Measurements from ENCODE around the gene FANCB. TPM values are rescaled to one million over a fixed set of nuclear protein-coding genes. Genes with fewer than 3 reads are reported as not detected.

The FANCB gene
- polyA plus RNA-seq, 1 experiment: 2.7 TPM

GRCh38 chrX:14819769-14820168 is 53.1 kb downstream of the FANCB start:
- POLR2A ChIA-PET: no interaction called here

DNA sequence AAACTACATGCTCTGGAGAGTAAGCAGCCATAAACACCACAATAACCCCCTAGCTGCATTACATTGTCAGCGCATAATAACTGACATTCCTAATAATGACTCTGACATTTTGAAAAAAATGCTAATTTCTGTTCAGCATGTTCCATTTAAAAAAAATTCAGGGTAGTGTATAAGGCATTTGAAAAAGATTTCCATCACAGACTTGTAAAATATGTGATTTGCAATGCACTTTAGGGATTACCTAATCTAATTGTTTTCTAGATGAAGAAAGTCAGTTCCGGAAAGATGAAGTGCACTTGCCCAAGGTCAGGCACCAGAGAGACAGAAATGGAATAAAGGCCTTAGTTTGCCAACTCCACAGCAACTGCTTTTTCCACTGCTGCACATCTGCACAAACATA is 55.3 kb downstream of the FANCB start:
- POLR2A ChIA-PET: no interaction called here
- no peak overlapping the region for H3K27ac ChIP-seq (ENCODE audit: low read depth, low read length)
- TF ChIP-seq, protein P1, sequence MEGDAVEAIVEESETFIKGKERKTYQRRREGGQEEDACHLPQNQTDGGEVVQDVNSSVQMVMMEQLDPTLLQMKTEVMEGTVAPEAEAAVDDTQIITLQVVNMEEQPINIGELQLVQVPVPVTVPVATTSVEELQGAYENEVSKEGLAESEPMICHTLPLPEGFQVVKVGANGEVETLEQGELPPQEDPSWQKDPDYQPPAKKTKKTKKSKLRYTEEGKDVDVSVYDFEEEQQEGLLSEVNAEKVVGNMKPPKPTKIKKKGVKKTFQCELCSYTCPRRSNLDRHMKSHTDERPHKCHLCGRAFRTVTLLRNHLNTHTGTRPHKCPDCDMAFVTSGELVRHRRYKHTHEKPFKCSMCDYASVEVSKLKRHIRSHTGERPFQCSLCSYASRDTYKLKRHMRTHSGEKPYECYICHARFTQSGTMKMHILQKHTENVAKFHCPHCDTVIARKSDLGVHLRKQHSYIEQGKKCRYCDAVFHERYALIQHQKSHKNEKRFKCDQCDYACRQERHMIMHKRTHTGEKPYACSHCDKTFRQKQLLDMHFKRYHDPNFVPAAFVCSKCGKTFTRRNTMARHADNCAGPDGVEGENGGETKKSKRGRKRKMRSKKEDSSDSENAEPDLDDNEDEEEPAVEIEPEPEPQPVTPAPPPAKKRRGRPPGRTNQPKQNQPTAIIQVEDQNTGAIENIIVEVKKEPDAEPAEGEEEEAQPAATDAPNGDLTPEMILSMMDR (IDR thresholded peaks at IDR 0.05; ENCODE audit: low read depth, low read length): no peak
- CTCF ChIA-PET: no interaction called here
- no peak overlapping the region for H3K4me3 ChIP-seq (ENCODE audit: low read depth, low read length)
- H3K9me3 ChIP-seq (ENCODE audit: control insufficient read depth, insufficient read depth, low read length): no peaks in the 10 kb centered on the region
- H3K27me3 ChIP-seq (ENCODE audit: control insufficient read depth, insufficient read depth, low read length): no peaks in the 10 kb centered on the region
- no peak for DNase-seq (ENCODE audit: low read depth, low spot score)

More at GRCh38 chrX:14819769-14820168, 53.1 kb downstream of the FANCB start:
- Histone ChIP-seq H3K27me3 (ENCODE audit: control insufficient read depth, insufficient read depth, low read length) (no peaks in the 10 kb centered on the region), H3K9me3 (ENCODE audit: control insufficient read depth, insufficient read depth, low read length) (no peaks in the 10 kb centered on the region), H3K4me3 (ENCODE audit: low read depth, low read length) (no peak overlapping the region), H3K27ac (ENCODE audit: low read depth, low read length) (no peak overlapping the region)
- no peak for DNase-seq (ENCODE audit: low read depth, low spot score)
- CTCF ChIA-PET: no interaction called here
- TF ChIP-seq, protein P1 (IDR thresholded peaks at IDR 0.05; ENCODE audit: low read depth, low read length): no peak

- no peak for DNase-seq (ENCODE audit: low read depth, low spot score)
- Histone ChIP-seq H3K27ac (ENCODE audit: low read depth, low read length) (no peak overlapping the region), H3K27me3 (ENCODE audit: control insufficient read depth, insufficient read depth, low read length) (no peaks in the 10 kb centered on the region), H3K9me3 (ENCODE audit: control insufficient read depth, insufficient read depth, low read length) (no peaks in the 10 kb centered on the region), H3K4me3 (ENCODE audit: low read depth, low read length) (no peak overlapping the region)
- ChIA-PET POLR2A (no interaction called here), CTCF (no interaction called here)
- TF ChIP-seq, protein P1 (IDR thresholded peaks at IDR 0.05; ENCODE audit: low read depth, low read length): no peak
Measured at GRCh38 chrX:14802943-14803710, 69.7 kb downstream of the FANCB start.

- no peaks in the 10 kb centered on the region for H3K9me3 ChIP-seq (ENCODE audit: control insufficient read depth, insufficient read depth, low read length)
- TF ChIP-seq, protein P1 (IDR thresholded peaks at IDR 0.05; ENCODE audit: low read depth, low read length): no peak
- DNase-seq (ENCODE audit: low read depth, low spot score): no peak
- ChIA-PET CTCF (no interaction called here), POLR2A (no interaction called here)
- no peak overlapping the region for H3K27ac ChIP-seq (ENCODE audit: low read depth, low read length)
- H3K4me3 ChIP-seq (ENCODE audit: low read depth, low read length): no peak overlapping the region
- H3K27me3 ChIP-seq (ENCODE audit: control insufficient read depth, insufficient read depth, low read length): no peaks in the 10 kb centered on the region
Measured at GRCh38 chrX:14801136-14801535, 71.7 kb downstream of the FANCB start.

DNA sequence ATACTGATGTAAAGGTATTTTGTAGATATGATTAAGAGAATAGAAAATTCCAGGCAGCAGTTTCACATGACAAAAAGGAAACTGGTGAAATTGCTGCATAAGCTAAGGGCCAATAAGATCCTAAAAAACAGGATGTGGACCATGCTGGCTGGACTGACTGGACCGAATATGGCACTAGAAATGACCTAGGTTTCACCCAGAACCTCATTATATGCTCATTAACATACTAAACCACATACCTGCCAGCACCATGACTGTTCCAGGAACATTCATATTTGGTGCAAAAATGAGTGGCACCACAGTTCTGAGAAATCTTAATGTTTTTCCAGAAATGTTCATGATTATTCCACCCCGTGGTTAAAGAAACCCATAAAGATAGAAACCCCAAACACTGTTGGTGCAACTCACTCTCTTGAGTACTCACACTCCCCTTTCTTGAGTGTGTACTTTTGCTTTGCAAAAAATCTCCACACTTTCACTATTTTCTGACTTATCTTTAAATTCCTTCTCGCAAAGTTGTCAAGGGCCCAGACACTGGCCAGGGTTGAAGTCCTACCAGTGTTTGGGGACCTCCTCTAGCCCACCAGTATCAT is 74.0 kb downstream of the FANCB start:
- TF ChIP-seq, protein P1 (IDR thresholded peaks at IDR 0.05; ENCODE audit: low read depth, low read length): no peak
- no peak for DNase-seq (ENCODE audit: low read depth, low spot score)
- H3K9me3 ChIP-seq (ENCODE audit: control insufficient read depth, insufficient read depth, low read length): no peaks in the 10 kb centered on the region
- CTCF ChIA-PET: no interaction called here
- H3K27ac ChIP-seq (ENCODE audit: low read depth, low read length): no peak overlapping the region
- H3K27me3 ChIP-seq (ENCODE audit: control insufficient read depth, insufficient read depth, low read length): no peaks in the 10 kb centered on the region
- H3K4me3 ChIP-seq (ENCODE audit: low read depth, low read length): no peak overlapping the region
- POLR2A ChIA-PET: no interaction called here
